NCI-H2107 treated with DMSO at 0.1 percent for 48 hours (cell line): ENCODE data around the gene NKX6-1.

Experiments
- DNase-seq: peaks from one replicate; lab custom pipeline; 2025; ENCODE audit not compliant: unreplicated experiment; lab: John Stamatoyannopoulos, UW

NKX6-1 gene

DNA sequence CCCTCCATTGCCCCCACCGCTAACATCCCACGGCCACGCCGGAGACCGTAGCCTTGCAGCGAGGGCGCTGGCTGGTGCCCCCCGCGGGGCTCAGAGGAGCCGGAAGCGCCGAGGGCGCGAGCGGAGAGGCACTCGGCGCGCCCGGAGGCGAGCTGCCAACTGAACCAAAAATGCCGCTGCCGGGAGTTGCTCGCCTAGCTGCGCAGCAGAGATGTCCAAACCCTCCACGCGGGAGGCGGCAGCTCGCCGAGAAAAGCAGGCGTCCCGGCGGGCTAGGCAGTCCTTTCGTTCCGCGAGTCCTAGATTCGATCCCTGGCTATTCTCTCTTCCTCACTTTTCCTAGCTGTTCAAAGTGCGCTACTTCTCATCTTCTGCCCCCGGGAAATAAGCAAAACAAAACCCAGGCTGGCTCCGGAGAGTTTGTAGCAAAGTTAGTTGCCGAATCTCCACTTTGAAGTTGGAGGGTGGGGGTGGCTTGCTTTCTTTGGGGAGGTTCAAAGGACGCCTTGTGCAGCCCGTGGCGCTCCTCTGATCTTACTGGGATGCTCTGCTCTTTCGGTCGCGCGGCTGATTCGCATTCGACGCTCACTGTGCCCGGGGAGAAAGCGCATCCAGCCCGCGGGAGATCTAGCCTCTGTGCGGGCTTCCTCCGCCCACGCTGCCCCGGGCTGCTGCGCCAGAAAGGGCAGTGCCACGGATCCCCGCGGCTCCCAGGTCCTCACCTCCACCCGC is 723 bp downstream of the NKX6-1 start:
- no peak for DNase-seq

DNA sequence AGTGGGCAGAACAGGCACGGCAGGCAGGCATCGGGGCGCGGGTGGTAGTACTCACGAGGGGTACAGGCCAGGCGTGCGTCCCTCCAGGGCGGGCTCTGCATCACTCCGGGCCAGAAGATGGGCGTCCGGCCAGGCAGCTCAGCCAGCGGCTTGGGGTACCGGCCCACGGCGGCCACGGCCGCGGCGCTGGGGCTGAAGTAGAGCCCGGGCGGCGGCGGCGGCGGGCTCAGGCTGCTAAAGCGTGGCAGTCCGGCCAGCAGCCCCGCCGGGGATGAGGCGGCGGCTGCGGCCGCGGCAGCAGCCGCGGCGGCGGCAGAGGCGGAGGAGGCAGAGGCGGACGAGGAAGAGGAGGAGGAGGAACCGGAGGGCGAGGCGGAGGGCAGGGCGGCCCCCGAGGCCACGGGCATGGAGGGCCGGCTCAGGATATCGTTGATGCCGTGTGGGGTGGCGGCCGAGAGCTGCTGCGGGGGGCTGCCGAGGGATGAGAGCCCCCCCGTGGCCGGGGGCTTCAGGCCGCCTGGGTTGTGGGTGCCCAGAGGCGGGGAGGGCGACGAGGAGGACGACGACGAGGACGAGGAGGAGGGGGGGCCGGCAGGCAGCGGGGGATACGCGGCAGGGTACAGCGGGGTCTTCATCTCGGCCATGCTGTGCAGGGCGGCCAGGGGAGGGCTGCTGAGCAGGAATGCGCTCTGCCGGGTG is 1.4 kb downstream of the NKX6-1 start:
- DNase-seq: no peak

DNA sequence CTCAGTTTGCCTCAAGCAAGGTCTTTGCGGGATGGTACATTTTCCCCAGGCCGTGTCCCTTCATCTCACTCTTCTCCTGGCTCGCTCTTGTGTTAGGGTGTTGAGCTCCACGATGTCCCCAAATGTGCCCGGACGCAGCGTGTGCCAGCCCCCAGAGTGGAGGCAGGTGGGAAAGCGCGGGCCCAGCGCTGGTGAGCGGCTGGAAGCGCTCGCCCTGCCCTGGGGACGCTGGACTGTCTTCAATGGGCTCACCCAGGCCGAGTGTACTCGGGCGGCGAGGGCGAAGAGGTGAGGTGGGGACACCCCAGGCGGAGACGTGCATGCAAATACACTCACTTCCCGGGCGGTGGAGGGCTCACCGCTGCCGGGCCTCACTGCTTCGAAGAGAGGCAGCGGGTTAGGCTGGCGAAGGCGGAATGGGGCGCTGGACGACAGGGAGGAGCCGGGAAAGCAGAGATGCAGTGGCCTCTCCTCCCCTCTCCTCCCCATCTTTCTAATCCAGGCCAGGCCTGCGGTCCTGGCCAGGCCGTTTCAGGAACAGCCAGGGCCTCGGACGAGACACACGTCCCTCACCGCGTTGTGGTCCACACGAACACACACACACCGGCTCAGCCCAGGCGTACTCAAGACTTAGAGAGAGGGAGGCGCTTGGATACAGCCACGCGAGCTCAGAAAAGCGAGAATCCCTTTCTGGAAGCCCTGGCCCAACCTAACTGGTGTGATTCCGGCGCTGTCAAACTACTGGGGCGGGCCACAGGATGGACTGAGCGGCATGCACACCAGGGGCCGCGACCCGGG is 2.2 kb downstream of the NKX6-1 start:
- no peak for DNase-seq

DNA sequence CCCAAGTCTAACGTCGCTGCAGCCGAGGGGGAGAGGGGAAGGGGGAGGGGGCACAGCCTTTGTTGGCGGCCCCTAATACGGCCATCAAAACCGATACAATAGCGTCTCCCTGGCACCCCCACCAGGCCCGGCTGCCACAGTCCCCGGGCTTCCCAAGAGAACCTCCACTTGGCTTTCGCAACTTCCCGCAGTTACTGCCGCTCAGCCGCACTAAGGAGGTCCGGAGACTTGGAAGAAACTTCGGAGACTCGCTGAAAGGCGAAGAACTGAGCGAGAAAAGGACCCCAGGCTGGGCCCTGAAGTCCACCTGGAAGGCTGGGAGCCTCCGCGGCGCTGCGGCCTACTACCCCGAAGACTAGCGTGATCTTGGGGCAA is 2.8 kb downstream of the NKX6-1 start:
- DNase-seq: no peak

GRCh38 chr4:84495794-84496261 is 3.3 kb downstream of the NKX6-1 start:
- DNase-seq: no peak

- DNase-seq: no peak
These were observed 3.8 kb downstream of the NKX6-1 start for GRCh38 chr4:84495118-84495793.

DNA sequence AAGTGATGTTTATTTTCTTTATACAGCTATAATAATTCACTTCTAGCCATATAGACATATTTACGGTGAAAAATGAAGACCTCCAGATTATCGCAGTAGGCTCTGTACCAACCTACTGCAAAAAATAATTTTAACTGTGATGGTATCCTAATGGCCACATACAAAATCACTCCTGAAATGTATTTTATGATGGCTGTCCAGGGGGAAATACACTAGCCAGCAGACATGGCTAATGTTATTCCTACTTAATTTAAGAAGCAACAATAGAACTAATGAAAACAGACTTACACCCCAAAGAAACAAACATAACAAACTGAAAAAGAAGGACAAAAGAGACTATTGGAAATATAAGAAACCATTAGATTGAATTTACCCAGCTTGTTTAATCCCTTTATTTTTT is 4.6 kb downstream of the NKX6-1 start:
- DNase-seq: no peak

GRCh38 chr4:84494076-84494475 is 5.0 kb downstream of the NKX6-1 start:
- no peak for DNase-seq

DNA sequence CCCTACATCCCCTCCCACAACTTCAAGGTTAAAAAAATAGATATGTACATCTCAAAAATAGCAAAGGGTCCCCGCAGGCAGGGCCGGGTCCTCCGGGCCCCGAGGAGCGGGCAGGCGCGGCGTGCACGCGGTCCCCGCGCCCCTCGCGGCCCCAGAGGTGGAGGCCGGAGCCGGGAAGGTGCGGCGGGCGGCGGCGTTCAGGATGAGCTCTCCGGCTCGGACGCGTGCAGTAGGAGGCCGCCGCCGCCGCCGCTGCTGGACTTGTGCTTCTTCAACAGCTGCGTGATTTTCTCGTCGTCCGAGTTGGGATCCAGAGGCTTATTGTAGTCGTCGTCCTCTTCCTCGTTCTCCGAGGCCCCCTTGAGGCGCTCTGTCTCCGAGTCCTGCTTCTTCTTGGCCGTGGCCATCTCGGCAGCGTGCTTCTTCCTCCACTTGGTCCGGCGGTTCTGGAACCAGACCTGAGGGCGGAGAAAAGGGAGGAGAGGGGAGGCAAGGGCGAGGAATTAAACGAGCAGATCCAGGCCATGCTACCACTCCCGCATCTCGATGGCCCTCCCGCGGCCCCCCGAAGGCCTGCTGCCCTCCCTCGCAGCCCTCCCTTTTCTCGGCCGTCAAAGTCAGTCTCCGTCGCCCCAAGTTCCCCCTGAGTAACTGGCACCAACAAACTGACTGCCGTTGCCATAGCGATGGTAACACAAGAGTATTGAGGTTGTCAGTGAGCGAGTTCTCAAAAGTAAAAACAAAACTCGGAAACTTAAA is 5.8 kb downstream of the NKX6-1 start:
- DNase-seq: no peak

DNA sequence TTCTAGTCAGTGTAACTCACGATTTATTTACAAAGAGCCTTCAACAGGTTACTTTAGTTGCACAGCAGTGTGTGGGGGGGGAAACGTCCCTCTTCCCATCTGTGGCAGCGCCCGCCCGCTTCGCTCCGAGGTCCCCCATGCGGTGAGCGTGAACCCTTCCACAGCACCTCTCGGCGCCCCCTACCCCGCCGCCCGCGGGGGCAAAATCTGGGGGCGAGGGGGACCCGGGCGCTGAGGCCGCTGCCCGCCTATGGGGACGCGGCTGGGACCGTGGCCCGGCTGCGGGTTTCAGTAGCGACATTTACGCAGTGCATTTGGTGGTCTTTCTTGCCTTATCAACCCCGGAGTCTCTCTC is 6.4 kb downstream of the NKX6-1 start:
- DNase-seq: no peak

DNA sequence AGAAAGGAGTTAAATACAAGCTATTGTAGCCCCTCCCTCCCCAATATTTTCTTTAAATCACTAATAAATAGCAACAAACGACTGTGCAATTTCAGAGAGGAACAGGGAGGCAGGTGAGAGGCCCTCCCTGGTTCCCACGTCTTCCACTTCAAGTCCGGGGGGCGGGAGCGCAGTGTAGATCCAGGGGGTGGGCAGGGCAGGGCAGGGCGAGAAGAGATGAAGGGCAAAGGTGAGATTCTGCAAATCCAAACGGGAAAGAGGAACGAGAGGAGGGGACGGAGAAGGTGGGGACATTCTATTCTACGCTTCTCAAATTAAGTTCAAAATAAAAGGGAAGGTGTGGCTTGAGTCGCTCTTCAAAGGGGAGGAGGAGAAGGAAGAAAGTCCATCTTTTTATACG is 6.8 kb downstream of the NKX6-1 start:
- DNase-seq: no peak

DNA sequence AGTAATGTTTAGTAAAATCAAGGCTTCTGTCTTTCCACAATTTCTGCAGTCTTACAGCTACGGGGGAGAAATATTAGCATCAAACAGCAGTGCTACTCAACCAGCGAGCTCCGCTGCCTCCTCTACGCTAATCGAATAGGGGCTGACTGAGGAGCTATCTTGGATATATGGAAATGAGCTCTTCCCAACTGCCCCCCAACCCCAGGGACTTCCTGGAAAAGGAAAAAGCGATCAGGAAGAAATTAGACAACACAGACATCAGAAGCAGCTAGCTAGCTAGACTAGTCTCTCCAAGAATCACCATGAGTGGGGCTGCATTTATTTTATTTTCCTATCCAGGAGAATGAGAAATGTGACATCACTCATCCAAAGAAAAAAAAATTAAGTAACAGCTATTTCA is 7.6 kb downstream of the NKX6-1 start:
- DNase-seq: no peak

GRCh38 chr4:84490663-84491062 is 8.4 kb downstream of the NKX6-1 start:
- no peak for DNase-seq

- DNase-seq: no peak
These were observed 14.9 kb downstream of the NKX6-1 start for GRCh38 chr4:84484236-84484635.

DNA sequence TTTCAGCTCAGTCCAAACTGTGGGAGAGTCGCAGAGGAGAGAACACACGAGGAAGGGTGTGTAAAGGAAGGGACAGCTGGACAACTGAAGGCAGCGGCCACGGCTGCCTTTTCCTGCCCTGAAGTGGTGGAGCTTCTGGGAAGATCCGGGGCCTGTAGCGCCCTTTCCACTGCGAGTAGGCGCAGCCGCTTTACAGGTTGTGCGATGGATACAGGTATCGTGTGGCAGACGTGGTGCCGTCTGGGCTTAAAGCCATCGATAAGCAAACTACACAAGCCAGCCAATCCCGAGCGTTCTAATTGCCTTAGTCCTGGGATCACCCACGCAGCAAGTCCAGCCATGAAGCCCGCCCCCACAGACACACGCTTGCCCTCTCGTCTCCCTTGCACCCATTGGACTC is 15.4 kb downstream of the NKX6-1 start:
- DNase-seq: no peak

DNA sequence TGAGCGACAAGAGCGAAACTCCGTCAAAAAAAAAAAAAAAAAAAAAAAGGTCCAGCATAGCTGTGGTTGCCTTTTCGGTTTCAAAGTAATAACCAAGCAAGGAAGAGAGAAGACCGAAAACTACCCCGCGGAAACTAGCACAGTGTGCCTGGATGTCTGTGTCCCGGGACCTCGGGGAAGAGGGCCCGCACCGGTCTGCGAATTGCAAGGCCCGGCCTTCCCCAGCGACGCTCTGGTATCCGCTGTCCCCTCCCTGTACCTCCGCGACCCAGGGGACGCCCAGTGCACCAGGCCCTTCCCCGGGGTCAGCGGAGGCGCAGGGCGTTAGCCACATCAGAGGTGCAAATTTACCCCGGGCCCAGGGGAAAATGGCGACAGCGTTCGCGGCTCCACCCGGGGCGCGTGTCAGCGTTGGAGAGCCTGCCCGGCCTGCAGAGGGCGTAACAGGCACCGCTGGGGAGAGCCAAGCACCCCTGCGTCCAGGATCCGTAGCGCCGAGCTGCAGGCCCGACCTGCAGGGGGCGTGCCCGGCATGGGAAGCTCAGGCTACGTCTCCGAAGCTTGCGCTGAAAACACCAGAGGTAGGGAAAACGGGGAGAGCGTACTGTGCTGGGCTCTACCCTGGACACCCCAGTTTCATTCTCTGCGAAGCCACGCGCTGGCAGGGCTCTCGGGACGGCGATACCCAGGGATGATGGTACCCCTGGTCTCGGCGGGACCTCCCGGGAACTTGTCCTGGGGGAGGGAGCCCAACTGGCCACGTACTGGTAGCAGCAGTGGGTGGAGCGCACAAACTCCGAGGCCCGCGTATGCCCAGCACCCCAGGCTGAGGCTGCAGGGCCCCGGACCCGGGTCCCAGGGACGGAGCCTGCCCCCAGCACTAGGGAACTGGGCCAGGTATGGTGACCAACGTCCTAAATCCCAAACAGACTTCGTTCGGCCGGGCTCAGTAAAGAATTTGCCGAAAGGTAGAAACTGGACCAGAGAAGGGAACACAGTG is 16.2 kb downstream of the NKX6-1 start:
- no peak for DNase-seq

GRCh38 chr4:84481860-84482245 is 17.2 kb downstream of the NKX6-1 start:
- DNase-seq: no peak

DNA sequence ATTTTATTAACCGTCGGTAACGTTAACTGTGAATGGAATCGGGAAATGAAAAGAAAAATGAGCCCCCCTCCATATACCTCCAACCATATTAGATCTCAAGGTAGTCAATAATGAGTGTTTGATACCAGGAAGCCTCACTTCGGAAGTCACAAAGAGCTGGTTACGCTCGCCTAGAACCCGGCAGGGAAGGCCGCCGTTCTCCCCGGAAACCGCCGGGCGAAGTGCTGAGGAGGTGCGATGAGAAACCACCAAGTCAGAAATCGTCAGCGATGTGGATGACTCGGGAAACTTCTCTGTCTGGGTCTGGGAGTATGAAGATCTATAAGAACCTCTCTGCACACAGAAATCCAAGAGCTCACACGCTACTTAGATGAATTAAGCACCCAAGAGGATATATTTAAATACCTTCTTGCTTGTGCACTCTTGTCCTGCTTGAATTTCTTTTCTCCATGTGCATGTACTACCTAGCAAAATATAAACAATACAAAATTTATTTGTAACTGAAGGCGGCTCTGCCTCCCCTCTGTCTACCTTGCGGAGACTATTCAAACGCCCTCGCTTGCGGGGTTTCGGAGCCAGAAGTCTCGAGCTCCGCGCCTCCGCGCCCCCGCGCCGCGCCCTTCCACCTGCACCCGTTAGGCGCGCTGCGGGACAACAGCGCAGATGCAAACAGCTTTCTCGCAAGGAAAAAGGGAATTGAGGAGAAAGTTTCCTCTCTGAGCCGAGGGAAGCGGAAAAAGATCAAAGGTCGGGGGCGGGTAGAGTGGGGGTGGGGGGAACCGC is 17.8 kb downstream of the NKX6-1 start:
- no peak for DNase-seq

GRCh38 chr4:84480082-84480481 is 19.0 kb downstream of the NKX6-1 start:
- no peak for DNase-seq
